ENCODE results near the gene S100Z.

DNA sequence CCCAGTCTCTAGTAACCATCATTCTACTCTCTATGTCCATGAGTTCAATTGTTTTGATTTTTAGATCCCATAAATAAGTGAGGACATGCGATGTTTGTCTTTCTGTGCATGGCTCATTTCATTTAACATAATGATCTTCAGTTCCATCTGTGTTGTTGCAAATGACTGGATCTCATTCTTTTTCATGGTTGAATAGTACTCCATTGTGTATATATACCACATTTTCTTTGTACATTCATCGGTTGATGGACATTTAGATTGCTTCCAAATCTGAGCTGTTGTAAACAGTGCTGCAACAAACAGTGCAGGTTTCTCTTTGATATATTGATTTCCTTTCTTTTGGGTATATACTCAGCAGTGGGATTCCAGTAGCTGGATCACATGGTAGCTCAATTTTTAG lies 46.4 kb downstream of the S100Z start:
- no peak for TF ChIP-seq POLR2AphosphoS5 (IDR thresholded peaks at IDR 0.05)
- TF ChIP-seq POLR2A (IDR thresholded peaks at IDR 0.05) = no peak
- no peak for TF ChIP-seq EP300 (IDR thresholded peaks at IDR 0.05)
- TF ChIP-seq CTCF (IDR thresholded peaks at IDR 0.05) = no peak
